ENCODE results near the gene GPLD1. TPM values are rescaled to one million over a fixed set of nuclear protein-coding genes. Genes with fewer than 3 reads are reported as not detected.

GPLD1 gene
- total and polyA plus RNA-seq, 2 experiments from 2014 or later = 3.8 to 11.1 TPM

DNA sequence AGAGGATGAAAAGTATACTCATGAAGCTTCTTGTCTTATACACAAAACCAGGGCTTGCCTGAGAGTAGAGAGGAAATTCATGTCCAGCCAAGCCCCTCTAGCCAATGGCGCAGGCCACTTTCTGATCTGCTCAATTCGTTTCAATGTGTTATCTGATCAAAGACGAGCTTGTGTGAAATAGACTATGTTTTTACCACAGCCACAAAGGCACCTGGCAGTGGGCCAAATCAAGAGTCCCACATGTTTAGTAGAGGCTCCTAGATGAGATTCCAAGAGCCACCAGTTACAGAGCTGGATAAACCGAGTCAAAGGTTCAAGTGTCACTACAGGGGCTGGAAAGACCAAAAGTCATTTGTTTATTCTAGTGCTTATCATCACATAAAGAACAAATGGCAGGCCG, 34.9 kb downstream of the GPLD1 start:
- Histone ChIP-seq H3K27me3 (ENCODE audit: insufficient read depth) (no peaks in the 10 kb centered on the region), H3K36me3 (ENCODE audit: insufficient read depth) (no peaks in the 10 kb centered on the region), H3K4me1 (ENCODE audit: insufficient read depth) (no peaks in the 10 kb centered on the region), H3K4me3 (no peak overlapping the region), H2AFZ (no peak overlapping the region), H3F3A (replicated peaks; ENCODE audit: low read depth) (no peaks in the 10 kb centered on the region), H4K20me1 (replicated peaks; ENCODE audit: insufficient read depth) (no peaks in the 10 kb centered on the region; the same call in 1 of the 2 replicates), H3K79me2 (replicated peaks; ENCODE audit: insufficient read depth) (no peaks in the 10 kb centered on the region), H3K27ac (ENCODE audit: low read depth) (no peak overlapping the region), H3K4me2 (no peak overlapping the region), H3K9me2 (ENCODE audit: insufficient read depth) (no peaks in the 10 kb centered on the region)
- DNase-seq (ENCODE audit: low spot score) (no peak), ATAC-seq (no peak)
- Mint-ChIP-seq H3K27ac (no peak overlapping the region), H3K36me3 (ENCODE audit: low read depth) (no peaks in the 10 kb centered on the region), H3K27me3 (ENCODE audit: insufficient read depth, low read depth, poor library complexity) (peaks cover 5% of the 10 kb centered on the region), H3K9me3 (no peaks in the 10 kb centered on the region), H3K4me1 (0 out of 3 replicates have a peak, but pooled peaks cover 2% of the 10 kb centered on the region), H3K4me3 (no peak overlapping the region)
- TF ChIP-seq POLR2AphosphoS5 (IDR thresholded peaks at IDR 0.05; ENCODE audit: low read depth) (no peak), NANOG (IDR thresholded peaks at IDR 0.05; ENCODE audit: borderline replicate concordance) (no peak), STAT1 (IDR thresholded peaks at IDR 0.05; ENCODE audit: unreplicated experiment) (no peak), JUNB (IDR thresholded peaks at IDR 0.05; ENCODE audit: unreplicated experiment) (no peak), ZNF331 (CRISPR knock-in tag; IDR thresholded peaks at IDR 0.05; ENCODE audit: low read depth) (no peak), EZH2 (IDR thresholded peaks at IDR 0.05; ENCODE audit: low read depth, unreplicated experiment) (no peak), EZH2phosphoT487 (IDR thresholded peaks at IDR 0.05; ENCODE audit: unreplicated experiment) (no peak), ZNF114 (CRISPR knock-in tag; IDR thresholded peaks at IDR 0.05) (no peak), CREB1 (CRISPR knock-in tag; IDR thresholded peaks at IDR 0.05; ENCODE audit: low read depth) (no peak)
- TF ChIP-seq, protein P1, sequence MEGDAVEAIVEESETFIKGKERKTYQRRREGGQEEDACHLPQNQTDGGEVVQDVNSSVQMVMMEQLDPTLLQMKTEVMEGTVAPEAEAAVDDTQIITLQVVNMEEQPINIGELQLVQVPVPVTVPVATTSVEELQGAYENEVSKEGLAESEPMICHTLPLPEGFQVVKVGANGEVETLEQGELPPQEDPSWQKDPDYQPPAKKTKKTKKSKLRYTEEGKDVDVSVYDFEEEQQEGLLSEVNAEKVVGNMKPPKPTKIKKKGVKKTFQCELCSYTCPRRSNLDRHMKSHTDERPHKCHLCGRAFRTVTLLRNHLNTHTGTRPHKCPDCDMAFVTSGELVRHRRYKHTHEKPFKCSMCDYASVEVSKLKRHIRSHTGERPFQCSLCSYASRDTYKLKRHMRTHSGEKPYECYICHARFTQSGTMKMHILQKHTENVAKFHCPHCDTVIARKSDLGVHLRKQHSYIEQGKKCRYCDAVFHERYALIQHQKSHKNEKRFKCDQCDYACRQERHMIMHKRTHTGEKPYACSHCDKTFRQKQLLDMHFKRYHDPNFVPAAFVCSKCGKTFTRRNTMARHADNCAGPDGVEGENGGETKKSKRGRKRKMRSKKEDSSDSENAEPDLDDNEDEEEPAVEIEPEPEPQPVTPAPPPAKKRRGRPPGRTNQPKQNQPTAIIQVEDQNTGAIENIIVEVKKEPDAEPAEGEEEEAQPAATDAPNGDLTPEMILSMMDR (conservative IDR thresholded peaks at IDR 0.05; ENCODE audit: low read depth in 2 of 2) = no peak
- TF ChIP-seq, protein P2, sequence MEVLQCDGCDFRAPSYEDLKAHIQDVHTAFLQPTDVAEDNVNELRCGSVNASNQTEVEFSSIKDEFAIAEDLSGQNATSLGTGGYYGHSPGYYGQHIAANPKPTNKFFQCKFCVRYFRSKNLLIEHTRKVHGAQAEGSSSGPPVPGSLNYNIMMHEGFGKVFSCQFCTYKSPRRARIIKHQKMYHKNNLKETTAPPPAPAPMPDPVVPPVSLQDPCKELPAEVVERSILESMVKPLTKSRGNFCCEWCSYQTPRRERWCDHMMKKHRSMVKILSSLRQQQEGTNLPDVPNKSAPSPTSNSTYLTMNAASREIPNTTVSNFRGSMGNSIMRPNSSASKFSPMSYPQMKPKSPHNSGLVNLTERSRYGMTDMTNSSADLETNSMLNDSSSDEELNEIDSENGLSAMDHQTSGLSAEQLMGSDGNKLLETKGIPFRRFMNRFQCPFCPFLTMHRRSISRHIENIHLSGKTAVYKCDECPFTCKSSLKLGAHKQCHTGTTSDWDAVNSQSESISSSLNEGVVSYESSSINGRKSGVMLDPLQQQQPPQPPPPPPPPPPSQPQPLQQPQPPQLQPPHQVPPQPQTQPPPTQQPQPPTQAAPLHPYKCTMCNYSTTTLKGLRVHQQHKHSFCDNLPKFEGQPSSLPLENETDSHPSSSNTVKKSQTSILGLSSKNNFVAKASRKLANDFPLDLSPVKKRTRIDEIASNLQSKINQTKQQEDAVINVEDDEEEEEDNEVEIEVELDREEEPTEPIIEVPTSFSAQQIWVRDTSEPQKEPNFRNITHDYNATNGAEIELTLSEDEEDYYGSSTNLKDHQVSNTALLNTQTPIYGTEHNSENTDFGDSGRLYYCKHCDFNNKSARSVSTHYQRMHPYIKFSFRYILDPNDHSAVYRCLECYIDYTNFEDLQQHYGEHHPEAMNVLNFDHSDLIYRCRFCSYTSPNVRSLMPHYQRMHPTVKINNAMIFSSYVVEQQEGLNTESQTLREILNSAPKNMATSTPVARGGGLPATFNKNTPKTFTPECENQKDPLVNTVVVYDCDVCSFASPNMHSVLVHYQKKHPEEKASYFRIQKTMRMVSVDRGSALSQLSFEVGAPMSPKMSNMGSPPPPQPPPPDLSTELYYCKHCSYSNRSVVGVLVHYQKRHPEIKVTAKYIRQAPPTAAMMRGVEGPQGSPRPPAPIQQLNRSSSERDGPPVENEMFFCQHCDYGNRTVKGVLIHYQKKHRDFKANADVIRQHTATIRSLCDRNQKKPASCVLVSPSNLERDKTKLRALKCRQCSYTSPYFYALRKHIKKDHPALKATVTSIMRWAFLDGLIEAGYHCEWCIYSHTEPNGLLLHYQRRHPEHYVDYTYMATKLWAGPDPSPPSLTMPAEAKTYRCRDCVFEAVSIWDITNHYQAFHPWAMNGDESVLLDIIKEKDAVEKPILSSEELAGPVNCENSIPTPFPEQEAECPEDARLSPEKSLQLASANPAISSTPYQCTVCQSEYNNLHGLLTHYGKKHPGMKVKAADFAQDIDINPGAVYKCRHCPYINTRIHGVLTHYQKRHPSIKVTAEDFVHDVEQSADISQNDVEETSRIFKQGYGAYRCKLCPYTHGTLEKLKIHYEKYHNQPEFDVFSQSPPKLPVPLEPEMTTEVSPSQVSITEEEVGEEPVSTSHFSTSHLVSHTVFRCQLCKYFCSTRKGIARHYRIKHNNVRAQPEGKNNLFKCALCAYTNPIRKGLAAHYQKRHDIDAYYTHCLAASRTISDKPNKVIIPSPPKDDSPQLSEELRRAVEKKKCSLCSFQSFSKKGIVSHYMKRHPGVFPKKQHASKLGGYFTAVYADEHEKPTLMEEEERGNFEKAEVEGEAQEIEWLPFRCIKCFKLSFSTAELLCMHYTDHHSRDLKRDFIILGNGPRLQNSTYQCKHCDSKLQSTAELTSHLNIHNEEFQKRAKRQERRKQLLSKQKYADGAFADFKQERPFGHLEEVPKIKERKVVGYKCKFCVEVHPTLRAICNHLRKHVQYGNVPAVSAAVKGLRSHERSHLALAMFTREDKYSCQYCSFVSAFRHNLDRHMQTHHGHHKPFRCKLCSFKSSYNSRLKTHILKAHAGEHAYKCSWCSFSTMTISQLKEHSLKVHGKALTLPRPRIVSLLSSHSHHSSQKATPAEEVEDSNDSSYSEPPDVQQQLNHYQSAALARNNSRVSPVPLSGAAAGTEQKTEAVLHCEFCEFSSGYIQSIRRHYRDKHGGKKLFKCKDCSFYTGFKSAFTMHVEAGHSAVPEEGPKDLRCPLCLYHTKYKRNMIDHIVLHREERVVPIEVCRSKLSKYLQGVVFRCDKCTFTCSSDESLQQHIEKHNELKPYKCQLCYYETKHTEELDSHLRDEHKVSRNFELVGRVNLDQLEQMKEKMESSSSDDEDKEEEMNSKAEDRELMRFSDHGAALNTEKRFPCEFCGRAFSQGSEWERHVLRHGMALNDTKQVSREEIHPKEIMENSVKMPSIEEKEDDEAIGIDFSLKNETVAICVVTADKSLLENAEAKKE (CRISPR knock-in tag; IDR thresholded peaks at IDR 0.05) = no peak
- TF ChIP-seq, protein P3, sequence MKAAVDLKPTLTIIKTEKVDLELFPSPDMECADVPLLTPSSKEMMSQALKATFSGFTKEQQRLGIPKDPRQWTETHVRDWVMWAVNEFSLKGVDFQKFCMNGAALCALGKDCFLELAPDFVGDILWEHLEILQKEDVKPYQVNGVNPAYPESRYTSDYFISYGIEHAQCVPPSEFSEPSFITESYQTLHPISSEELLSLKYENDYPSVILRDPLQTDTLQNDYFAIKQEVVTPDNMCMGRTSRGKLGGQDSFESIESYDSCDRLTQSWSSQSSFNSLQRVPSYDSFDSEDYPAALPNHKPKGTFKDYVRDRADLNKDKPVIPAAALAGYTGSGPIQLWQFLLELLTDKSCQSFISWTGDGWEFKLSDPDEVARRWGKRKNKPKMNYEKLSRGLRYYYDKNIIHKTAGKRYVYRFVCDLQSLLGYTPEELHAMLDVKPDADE (IDR thresholded peaks at IDR 0.05) = no peak
- TF ChIP-seq, protein P4, sequence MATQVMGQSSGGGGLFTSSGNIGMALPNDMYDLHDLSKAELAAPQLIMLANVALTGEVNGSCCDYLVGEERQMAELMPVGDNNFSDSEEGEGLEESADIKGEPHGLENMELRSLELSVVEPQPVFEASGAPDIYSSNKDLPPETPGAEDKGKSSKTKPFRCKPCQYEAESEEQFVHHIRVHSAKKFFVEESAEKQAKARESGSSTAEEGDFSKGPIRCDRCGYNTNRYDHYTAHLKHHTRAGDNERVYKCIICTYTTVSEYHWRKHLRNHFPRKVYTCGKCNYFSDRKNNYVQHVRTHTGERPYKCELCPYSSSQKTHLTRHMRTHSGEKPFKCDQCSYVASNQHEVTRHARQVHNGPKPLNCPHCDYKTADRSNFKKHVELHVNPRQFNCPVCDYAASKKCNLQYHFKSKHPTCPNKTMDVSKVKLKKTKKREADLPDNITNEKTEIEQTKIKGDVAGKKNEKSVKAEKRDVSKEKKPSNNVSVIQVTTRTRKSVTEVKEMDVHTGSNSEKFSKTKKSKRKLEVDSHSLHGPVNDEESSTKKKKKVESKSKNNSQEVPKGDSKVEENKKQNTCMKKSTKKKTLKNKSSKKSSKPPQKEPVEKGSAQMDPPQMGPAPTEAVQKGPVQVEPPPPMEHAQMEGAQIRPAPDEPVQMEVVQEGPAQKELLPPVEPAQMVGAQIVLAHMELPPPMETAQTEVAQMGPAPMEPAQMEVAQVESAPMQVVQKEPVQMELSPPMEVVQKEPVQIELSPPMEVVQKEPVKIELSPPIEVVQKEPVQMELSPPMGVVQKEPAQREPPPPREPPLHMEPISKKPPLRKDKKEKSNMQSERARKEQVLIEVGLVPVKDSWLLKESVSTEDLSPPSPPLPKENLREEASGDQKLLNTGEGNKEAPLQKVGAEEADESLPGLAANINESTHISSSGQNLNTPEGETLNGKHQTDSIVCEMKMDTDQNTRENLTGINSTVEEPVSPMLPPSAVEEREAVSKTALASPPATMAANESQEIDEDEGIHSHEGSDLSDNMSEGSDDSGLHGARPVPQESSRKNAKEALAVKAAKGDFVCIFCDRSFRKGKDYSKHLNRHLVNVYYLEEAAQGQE (IDR thresholded peaks at IDR 0.05; ENCODE audit: unreplicated experiment) = no peak

Measured in GM23338 (cell line).